Right cardiac atrium (tissue), 5 donors: Measurements from ENCODE around the gene GM2A. TPM values are rescaled to one million over a fixed set of nuclear protein-coding genes. Genes with fewer than 3 reads are reported as not detected.
A peak's percentile ranks its signal among the peaks of the same experiment; 100 is the strongest.
"Not testable (repeated sequence)": the region's sequence is repeated elsewhere in the genome, so short reads cannot be mapped to it uniquely, and the experiment has no call there.

Experiments
- ATAC-seq, 2 donors: fragments of 200-7000 bp; cut with Tn5 transposase; one replicate each; pipeline versions ENCODE4 v1.8.0 to v1.9.1; 2020; ENCODE audit warnings: moderate library complexity in 2 of 2, mild to moderate bottlenecking in 1 of 2
- DNase-seq, 3 donors: peaks; one replicate each; pipeline ENCODE4 v3.0.0-alpha.2; 2020
- H3K27ac ChIP-seq: one replicate; pipeline ENCODE4 v1.5.1; 2013; ENCODE audit warnings: mild to moderate bottlenecking, low read length, control low read depth, moderate library complexity
- H3K27me3 ChIP-seq: one replicate; pipeline ENCODE4 v1.6.1; 2013; ENCODE audit not compliant: control insufficient read depth, insufficient read depth
- H3K4me1 ChIP-seq: one replicate; pipeline ENCODE4 v1.6.1; 2013; ENCODE audit warnings: low read length; ENCODE audit not compliant: control insufficient read depth, insufficient read depth
- H3K4me3 ChIP-seq: one replicate; pipeline ENCODE4 v1.5.1; 2013; ENCODE audit warnings: low read length, control low read depth
- H3K9me3 ChIP-seq: one replicate; pipeline ENCODE4 v1.6.1; 2013; ENCODE audit warnings: low read length; ENCODE audit not compliant: control insufficient read depth
- WGBS: extraction: QIAGEN DNeasy Blood & Tissue Kit; methylation state at CpG from one replicate; pipeline ENCODE4 v1.1.7; 2013; 5-methylcytosine and 5-hydroxymethylcytosine counted together
- intact Hi-C, 4 donors: fragments of 100-400 bp; cut with DNase I; formaldehyde crosslinking; loops; one replicate each; pipeline versions ENCODE4 v1.11.0 to v1.14.0; 2022 to 2023
- polyA plus RNA-seq: library from polyadenylated mRNA; stranded (reverse); fragments of 200-250 nt; gene quantifications from one replicate; pipeline ENCODE4 v1.2.3, GENCODE V29; 2013
- total RNA-seq, 4 donors: library from RNA; stranded (reverse); fragmentation: NEBNext Ultra II Directional; extraction: Animal tissue kit (Norgen Biotek cat#: 25700); gene quantifications; one replicate each; pipeline ENCODE4 v1.2.1, GENCODE V29; 2021
- donor health status: healthy with polysubstance abuse.
- donor health status: DM: no; HTN: yes; CAD: no.
- donor health status: DM: no; HTN: no; CAD: no.
- donor health status: DM: no; HTN: yes; CAD: no; lungs with severe emphysema.
- donor health status: DM: yes; HTN: yes; CAD: no.

Gene GM2A
- total and polyA plus RNA-seq, 5 donors: 27.7 to 43.4 (median 34.6) TPM

DNA sequence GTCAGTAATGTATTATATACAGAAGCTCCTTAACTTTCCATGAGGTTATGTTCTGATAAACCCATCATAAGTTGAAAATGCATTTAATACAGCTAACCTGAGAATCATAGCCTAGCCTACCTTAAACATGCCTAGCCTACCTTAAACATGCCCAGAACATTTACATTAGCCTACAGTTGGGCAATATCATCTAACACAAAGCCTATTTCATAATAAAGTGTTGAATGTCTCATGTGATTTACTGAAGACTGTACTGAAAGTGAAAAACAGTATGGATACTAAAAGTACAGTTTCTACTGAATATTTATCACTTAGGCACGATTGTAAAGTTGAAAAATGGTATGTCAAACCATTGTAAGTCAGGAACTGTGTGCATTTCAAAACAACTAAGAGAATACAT, 1.6 kb downstream of the GM2A start:
- H3K27ac ChIP-seq: no peak overlapping the region
- H3K9me3 ChIP-seq: no peaks in the 10 kb centered on the region
- H3K4me1 ChIP-seq: peaks cover 5% of the 10 kb centered on the region
- intact Hi-C loops: no loop called here
- no peak for DNase-seq
- no peaks in the 10 kb centered on the region for H3K27me3 ChIP-seq
- no peak for ATAC-seq
- WGBS: 68% methylated on average over 1 of the region's 1 CpG
- no peak overlapping the region for H3K4me3 ChIP-seq

DNA sequence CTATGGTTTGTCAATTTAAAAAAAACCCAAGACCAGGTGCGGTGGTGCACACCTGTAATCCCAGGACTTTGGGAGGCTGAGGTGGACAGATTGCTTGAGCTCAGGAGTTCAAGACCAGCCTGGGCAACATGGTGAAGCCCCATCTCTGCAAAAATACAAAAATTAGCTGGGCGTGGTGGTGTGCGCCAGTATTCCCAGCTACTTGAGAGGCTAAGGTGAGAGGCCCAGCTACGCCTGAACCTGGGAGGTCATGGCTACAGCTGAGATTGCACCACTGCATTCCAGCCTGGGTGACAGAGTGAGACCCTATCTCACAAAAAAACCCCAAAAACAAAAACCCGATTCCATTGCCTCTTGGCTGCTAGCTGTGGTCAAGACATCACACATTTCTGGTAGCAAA, 2.0 kb downstream of the GM2A start:
- intact Hi-C loops, H3K4me3 ChIP-seq, H3K4me1 ChIP-seq, ATAC-seq, H3K27ac ChIP-seq, DNase-seq, H3K27me3 ChIP-seq, H3K9me3 ChIP-seq: not testable (repeated sequence)
- WGBS: 98% methylated on average over 5 of the region's 5 CpGs

DNA sequence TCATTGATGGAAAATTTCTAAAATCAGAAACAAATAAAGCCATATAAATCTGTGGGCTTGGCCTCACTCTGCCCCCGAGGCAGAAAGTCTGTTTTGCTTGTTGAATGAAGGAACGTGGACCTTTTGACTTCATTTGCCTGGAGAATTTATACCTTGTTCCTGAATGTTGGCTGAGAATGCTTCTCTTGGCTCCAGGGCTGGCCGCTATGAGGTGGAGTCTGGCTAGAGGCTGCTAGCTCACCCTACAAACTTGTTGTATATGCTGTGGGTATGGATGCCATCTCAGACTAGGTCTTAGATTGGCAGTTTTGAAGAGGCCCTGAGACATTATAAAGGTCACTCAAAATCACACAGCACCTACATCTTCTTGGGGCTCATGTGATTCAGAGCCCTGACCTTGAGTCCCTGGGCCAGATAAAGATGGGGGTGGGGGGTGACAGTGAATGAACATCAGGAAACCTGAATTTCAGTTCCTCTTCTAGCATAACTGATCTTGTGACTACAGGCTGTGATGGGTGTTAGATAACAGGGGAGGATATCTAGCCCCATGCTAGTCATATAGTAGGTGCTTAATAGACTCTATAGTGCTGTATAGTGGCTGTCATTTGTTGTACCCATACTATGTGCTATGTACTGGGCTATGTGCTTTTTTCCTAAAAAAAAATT, 2.8 kb downstream of the GM2A start:
- ATAC-seq (no peak), DNase-seq (no peak)
- no peak overlapping the region for H3K4me3 ChIP-seq
- H3K27me3 ChIP-seq: no peaks in the 10 kb centered on the region
- H3K9me3 ChIP-seq: no peaks in the 10 kb centered on the region
- intact Hi-C loops: no loop called here
- H3K4me1 ChIP-seq: peaks cover 5% of the 10 kb centered on the region
- H3K27ac ChIP-seq: no peak overlapping the region
- 95% methylated on average over 3 of the region's 3 CpGs for WGBS

DNA sequence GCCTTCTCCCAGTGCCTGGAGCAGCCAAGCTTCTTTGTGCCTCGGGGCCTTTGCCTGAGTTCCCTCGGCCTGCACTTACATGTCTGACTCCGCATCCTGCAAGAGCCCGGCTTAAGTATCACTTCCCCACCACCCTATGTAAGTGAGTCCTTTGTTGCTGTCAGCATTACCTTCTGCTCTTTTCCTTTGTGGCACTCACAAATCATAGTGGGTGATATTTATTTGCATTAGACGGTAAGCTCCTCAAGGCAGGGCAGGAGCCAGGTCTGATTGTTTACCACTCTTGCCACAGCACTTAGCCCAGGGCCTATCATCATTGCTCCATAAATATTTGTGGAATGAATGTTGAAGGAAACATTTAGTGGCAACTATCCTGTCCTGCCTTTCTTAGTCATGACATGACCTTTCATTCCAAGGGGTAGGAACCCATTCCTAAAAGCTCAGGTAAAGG, 4.8 kb downstream of the GM2A start:
- no peak overlapping the region for H3K27ac ChIP-seq
- no peaks in the 10 kb centered on the region for H3K27me3 ChIP-seq
- H3K4me1 ChIP-seq: peaks cover 5% of the 10 kb centered on the region
- 86% methylated on average over 5 of the region's 5 CpGs for WGBS
- ATAC-seq (no peak), DNase-seq (peak in 1 of 3 donors; percentile 70)
- no peaks in the 10 kb centered on the region for H3K9me3 ChIP-seq
- intact Hi-C loops: no loop called here
- no peak overlapping the region for H3K4me3 ChIP-seq

DNA sequence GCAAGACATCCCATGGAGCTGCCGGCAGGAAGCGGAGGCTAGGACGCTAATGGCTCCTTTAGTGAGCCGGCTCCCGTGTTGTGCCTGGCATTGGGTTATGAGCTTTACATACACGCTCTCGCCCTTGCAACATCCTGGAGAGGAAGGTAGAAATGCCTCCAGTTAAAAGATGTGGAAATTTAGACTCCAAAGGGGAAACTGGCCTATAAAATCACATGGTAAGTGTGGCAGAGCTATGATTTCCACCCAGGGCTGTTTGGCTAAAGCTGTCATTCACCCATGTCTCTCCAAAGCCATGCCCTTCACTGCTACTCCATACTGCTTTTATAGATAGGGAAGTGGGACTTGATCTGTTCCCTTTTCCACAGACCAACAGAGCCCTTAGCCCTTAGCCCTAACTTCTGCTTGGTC, 5.2 kb downstream of the GM2A start:
- DNase-seq (no peak), ATAC-seq (peak; percentile 43 to 48)
- H3K4me3 ChIP-seq: no peak overlapping the region
- 88% methylated on average over 7 of the region's 7 CpGs for WGBS
- intact Hi-C loops: no loop called here
- H3K27ac ChIP-seq: no peak overlapping the region
- no peaks in the 10 kb centered on the region for H3K9me3 ChIP-seq
- H3K4me1 ChIP-seq: peaks cover 5% of the 10 kb centered on the region
- H3K27me3 ChIP-seq: no peaks in the 10 kb centered on the region

DNA sequence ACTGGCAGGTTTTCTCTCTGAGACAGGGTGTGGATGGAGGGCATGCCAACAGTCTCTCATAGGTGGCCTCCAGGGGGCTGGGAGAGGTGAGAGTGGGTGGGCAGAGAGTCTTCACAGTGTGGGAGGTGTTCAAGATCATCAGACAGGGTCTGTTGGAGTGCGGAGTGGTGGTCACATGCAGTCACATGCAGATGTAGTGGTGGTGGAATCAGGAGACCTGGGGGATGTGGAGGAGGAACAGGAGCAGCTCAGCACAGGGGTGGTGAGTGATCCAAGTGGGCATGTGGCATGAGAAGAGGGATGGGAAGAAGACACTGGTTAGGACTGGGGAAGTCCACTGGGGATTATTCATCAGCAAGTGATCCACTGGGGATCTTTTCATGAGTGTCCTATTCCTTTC, 5.8 kb downstream of the GM2A start:
- H3K4me1 ChIP-seq: peaks cover 2% of the 10 kb centered on the region
- H3K4me3 ChIP-seq: no peak overlapping the region
- WGBS: 100% methylated on average over 1 of the region's 1 CpG
- no peaks in the 10 kb centered on the region for H3K9me3 ChIP-seq
- DNase-seq: no peak
- H3K27ac ChIP-seq: no peak overlapping the region
- ATAC-seq: no peak
- intact Hi-C loops: no loop called here
- no peaks in the 10 kb centered on the region for H3K27me3 ChIP-seq

DNA sequence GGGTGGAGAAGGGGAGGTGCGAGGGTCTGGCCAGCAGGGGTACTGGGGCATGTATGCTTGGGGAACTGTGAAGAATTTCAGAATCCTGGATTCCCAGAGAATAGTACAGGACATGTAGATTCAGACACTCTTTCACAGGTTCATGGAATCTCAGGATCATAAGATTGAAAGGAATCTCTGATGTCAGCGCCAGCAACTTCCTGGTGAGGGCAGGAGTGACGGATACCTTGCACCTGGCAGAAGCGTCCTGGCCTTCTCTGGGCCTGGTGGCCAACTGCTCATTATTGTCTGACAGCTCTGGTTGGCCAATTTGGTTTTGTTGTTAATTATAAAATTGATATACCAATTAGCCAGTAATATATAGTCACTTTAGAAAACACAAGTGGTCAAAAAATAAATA, 6.9 kb downstream of the GM2A start:
- no peaks in the 10 kb centered on the region for H3K9me3 ChIP-seq
- ATAC-seq (no peak), DNase-seq (no peak)
- intact Hi-C loops: no loop called here
- 93% methylated on average over 4 of the region's 4 CpGs for WGBS
- no peak overlapping the region for H3K4me3 ChIP-seq
- no peaks in the 10 kb centered on the region for H3K27me3 ChIP-seq
- H3K27ac ChIP-seq: no peak overlapping the region
- peaks cover 3% of the 10 kb centered on the region for H3K4me1 ChIP-seq

DNA sequence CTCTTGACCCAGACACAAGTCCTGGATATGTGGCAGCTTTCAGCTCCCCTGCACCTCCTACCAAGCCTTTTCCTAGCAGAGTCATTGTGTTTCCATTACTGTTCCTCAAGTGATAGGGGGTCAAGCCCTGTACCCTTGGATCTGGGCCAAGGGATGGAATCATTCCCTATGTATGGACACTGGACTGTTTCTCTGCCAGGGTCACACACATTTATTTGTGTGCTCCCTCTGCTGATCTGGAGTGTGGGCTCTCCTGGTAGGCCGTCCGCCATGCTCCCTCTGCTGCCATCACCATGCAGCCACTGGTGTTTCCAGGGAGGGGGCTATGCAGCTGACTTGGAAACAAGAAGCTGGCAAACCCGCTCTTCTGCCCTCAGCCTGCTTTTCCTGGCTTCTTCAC, 9.5 kb downstream of the GM2A start:
- DNase-seq: no peak
- Histone ChIP-seq H3K4me1 (peaks cover 3% of the 10 kb centered on the region), H3K4me3 (no peak overlapping the region), H3K27ac (no peak overlapping the region), H3K9me3 (no peaks in the 10 kb centered on the region), H3K27me3 (no peaks in the 10 kb centered on the region)
- 95% methylated on average over 3 of the region's 3 CpGs for WGBS
- intact Hi-C loops: no loop called here
- no peak for ATAC-seq

DNA sequence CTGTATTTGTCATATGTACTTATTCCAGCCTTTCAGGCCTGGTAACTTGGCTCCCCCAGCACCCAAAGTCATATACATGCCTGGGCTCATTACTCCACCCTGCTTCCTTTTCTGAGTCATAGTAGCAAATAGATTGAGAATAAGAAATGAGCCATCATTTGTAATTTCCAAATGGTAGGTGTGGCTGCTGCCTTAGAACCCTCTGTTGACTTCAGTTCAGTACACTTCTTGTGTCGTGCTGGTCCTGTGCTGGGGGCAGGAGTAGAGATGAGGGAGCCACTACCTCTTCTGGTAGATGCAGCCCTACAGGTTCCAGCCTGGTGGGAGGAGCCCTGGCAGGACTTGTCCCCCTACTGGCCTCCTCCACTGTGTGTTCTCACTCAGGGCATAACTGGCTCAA, 11.1 kb downstream of the GM2A start:
- Histone ChIP-seq H3K4me1 (peaks cover 3% of the 10 kb centered on the region), H3K27ac (no peak overlapping the region), H3K4me3 (no peak overlapping the region), H3K27me3 (no peaks in the 10 kb centered on the region), H3K9me3 (no peaks in the 10 kb centered on the region)
- 74% methylated on average over 1 of the region's 1 CpG for WGBS
- ATAC-seq (peak in 1 of 2 donors; percentile 64), DNase-seq (no peak)
- intact Hi-C loops: no loop called here

DNA sequence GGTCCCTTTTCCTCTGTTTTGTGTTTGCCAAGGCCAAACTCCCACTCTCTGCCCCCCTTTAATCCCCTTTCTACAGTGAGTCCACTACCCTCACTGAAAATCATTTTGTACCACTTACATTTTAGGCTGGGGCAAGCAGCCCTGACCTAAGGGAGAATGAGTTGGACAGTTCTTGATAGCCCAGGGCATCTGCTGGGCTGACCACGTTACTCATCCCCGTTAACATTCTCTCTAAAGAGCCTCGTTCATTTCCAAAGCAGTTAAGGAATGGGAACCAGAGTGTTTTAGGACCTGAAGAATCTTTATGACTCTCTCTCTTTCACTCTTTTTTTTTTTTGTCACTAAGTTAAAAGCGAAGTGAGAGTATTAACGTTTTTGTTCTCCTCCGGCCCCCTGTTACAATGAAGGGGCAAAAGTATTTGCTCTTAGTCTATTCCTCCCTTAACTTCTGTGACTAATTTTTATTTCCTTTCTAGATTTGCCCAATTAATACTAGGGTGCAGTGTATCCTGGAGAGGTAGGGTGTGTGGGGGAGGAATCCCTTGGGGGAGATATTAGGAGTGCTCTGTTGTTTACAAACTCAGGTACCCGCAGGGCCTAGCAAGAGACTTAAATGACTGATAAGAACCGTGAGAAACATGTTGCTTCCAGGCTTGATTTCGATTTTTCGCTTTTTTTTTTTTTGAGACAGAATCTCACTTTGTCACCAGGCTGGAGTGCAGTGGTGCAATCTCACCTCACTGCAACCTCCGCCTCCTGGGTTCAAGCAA, 14.7 kb downstream of the GM2A start:
- Histone ChIP-seq H3K9me3 (no peaks in the 10 kb centered on the region), H3K27ac (no peak overlapping the region), H3K27me3 (no peaks in the 10 kb centered on the region), H3K4me1 (peaks cover 3% of the 10 kb centered on the region), H3K4me3 (no peak overlapping the region)
- DNase-seq (no peak), ATAC-seq (no peak)
- intact Hi-C loops: no loop called here
- 91% methylated on average over 11 of the region's 11 CpGs for WGBS

DNA sequence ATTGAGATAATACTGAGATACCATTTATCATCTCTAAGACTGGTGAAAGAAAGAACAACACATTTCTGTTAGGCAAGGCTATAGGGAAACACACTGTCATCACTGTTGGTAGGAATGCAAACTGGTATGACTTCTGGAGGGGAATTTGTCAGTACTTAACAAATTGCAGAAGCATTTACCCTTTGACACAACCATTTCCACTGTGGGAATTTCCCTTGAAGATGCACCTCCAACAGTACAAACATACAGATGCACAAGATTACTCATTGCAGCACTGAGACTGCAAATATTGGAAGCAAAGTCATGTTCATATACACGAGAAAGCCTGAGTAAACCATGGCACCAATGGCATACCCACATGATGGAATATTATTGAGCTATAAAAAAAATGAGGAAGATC, 17.6 kb downstream of the GM2A start:
- Histone ChIP-seq H3K4me1 (no peaks in the 10 kb centered on the region), H3K4me3 (no peak overlapping the region), H3K27me3 (no peaks in the 10 kb centered on the region), H3K9me3 (no peaks in the 10 kb centered on the region), H3K27ac (no peak overlapping the region)
- intact Hi-C loops: no loop called here
- WGBS: 79% methylated on average over 1 of the region's 1 CpG
- ATAC-seq (no peak), DNase-seq (no peak)
